NCI-H2196 treated with DMSO at 0.1 percent for 48 hours (cell line): ENCODE results near the gene TMEM98.
"Not testable (repeated sequence)": the region's sequence is repeated elsewhere in the genome, so short reads cannot be mapped to it uniquely, and the experiment has no call there.

Experiments used
- DNase-seq: peaks from one replicate; lab custom pipeline; 2025; ENCODE audit not compliant: unreplicated experiment; lab: John Stamatoyannopoulos, UW

The TMEM98 gene

DNA sequence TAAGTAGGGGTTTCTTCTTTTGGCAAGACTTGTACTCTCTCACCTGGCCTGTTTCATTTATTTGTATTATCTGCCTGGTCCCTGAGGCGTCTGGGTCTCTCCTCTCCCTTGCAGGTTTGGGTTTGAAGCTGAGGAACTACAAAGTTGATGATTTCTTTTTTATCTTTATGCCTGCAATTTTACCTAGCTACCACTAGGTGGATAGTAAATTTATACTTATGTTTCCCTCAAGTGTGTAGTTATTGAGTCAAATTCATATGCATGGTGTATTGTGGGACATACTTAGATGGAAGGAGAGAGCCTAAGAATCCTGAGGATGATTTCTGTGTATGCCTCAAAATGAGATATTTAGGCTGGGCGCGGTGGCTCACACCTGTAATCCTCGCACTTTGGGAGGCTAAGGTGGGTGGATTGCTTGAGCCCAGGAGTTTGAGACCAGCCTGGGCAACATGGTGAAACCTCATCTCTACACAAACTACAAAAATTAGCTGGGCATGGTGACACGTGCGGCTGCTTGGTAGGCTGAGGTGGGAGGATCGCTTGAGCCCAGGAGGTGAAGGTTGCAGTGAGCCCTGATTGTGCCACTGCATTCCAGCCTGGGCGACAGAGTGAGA, 13.6 kb downstream of the TMEM98 start:
- DNase-seq: no peak

DNA sequence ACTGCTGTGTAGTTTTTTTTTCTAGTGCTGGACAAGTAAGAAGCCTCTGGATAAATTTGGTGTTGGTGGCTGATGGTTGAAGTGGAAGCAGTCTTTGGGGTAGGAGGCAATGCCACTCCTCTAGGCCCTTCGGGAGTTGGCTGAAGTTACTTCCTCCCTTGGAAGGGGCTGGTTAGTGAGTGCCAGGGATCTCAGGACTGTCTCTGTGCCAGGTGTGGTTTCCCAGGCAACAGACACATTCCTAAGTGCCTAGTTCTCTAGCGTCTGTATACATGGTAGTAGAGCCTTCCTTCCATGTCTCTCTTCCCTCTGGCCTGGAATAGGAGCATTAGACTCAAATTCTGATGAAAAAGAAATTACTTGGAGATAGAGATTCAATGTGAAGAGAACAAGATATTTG, 15.3 kb downstream of the TMEM98 start:
- DNase-seq: no peak

DNA sequence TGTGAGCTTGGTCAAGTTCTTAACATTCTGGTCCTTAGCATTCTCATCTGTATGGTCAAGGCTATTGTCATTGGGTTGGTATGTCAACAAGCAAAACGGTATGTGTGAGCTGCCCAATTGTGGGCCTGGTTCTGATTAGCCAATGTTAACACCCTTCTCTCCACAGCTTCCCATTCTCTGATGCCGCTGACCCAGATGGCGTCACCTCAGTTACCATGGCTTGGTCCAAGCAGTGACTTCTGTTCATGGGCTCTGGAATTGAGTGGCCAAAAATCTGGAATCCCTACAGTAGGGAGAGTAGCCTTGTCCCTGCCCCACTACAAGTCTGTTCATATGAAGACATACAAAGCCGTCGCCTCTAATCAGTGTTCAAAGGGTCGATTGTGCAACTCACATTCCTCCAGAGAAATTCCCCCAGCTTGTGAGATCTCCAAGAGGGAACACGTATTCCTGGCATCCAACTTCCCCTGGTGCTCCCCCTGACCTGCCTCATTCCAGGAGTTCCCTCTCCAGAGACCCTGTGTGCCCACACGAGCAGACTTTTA, 15.8 kb downstream of the TMEM98 start:
- DNase-seq: no peak

GRCh38 chr17:32944248-32945020, 16.5 kb downstream of the TMEM98 start:
- DNase-seq: no peak

DNA sequence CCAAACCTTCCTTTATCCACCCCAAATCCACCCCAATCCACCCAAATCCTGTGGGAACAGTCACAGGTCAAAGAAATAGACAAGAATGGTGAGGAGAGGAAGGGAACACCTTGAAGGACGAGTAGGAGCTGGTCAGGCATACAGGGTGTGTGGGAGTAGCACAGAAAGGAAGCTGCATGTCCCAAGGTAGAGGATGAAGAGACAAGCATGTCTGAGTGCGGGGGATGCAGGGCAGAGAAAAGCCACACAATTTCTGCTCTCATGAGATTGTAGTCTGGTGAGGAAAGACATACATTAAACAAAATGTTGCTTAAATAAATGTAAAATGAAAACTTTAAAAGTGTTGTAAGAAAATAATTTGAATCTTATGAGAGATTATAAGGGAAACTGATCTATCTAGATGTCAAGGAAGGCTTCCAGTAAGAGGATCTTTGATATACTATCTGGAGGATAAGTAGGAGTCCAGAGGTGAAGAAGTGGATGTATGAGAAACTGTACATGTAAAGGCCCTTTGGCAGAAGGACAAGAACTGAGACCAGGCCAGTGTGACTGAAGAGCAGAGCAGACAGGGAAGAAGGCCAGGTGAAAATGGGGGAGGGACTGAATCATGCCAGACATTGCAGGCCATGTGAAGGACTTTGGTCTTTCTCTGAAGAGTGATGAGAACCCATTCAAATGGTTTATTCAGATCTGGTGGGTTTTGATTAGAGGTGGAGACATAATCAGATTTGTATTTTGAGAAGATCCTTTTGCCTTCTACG, 18.6 kb downstream of the TMEM98 start:
- DNase-seq: no peak

- DNase-seq: no peak
Measured at GRCh38 chr17:32947736-32948135, 19.8 kb downstream of the TMEM98 start.

- DNase-seq: no peak
Measured at GRCh38 chr17:32949181-32949580, 21.2 kb downstream of the TMEM98 start.

GRCh38 chr17:32952491-32952890, 24.5 kb downstream of the TMEM98 start:
- DNase-seq: not testable (repeated sequence)

DNA sequence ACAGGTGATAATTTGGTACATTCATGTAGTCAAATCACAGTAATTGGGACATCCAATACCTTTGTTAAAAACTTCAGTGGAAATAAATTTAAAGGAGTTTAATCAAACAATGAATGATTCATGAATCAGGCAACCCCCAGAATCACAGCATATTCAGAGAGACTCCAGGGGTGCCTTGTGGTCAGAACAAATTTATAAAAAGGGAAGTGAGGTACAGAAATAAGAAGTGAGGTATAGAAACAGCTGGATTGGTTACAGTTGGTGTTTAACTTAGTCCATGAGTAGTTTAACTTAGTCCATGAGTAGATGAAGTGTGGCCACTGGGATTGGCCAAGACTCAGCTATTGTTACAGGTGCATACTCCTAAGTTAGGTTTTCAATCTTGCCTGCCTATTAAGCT, 25.1 kb downstream of the TMEM98 start:
- no peak for DNase-seq

GRCh38 chr17:32953857-32954256, 25.9 kb downstream of the TMEM98 start:
- no peak for DNase-seq

DNA sequence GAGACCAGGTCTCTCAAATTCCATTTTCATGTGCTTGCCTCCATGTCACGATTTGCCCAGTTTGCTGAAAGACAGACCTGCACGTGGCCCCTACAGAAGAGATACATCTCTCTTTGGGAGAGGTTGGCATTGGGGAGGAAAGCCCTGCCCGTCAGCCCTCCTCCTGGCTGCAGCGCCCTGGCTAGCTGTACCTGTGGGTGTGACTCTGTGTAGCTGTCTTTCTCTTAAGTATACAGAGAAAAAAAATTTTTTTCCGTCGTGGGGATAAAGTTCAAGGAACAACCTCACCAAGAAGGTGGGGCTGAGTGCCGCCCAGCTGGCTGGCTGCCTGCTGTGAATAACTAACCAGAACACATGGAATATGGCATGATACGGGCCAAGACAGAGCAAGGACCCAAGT, 26.5 kb downstream of the TMEM98 start:
- no peak for DNase-seq

GRCh38 chr17:32955155-32955554, 27.2 kb downstream of the TMEM98 start:
- no peak for DNase-seq

DNA sequence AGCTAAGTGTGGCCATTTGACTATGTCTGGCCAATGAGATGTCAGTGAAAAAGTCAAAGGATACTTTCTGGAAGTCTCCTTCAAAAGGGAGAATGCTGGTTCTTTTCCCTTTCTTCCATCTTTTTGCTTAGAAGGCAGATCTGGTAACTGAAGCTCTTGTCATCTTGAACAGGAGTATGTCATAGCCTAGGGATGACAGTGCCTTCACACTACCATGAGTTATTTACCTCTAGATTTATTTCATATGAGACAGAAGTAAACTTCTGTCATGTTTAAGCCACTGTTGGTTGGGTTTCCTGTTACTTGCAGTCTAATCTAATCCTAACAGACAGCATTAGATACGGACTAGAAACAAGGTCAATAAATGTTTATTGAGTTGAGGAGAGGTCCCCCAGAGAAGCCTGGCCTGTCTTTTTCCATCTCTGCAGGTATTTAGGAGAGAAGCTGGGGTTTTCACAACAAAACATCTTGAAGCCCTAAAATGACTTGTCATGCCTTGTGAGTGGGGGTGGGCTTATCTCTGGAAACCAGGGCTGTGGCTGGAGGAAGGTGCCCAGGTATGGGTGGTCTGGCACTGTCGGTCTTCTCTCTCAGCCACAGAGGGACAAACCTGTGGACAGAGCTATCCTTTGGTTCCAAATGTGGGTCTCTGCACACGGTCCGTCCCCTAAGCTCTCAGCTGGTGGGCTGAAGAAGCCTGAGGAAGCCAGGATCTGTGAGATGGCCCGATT, 28.5 kb downstream of the TMEM98 start:
- DNase-seq: no peak

DNA sequence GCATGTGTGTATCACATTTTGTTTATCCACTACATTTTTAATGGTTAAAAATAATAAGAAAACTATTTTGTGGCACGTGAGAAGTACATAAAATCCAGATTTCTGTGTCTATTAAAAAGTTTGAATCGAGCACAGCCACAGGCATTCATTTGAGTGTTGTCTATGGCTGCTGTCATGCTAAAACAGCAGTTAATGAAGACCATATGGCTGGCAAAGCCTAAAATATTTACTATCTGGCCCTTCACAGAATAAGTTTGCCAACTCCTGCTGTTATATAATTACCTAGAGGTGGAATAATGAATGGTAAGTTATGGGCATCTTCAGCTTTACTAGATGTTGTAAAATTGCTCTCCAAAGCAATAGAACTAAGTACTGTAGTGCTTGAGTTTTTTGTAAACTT, 30.5 kb downstream of the TMEM98 start:
- no peak for DNase-seq

DNA sequence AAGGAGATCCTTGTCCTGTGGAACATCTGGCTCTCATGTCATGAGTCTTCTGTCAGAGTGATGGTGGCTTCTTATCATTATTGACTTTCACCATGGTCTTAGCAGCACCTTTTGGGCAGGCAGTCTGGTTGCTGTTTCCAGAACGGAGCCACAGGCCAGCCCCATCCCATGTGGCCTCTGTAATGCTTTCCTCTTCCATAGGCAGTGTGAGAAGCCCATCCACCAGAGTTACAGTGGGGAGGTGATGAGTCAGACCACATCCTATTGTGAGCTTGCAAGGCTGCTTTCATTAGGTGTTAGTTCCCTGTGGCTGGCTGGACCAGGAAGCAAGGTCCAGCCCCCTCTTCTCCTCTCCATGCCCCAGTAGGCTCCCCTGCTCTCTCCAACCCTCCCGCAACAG, 32.9 kb downstream of the TMEM98 start:
- DNase-seq: no peak

GRCh38 chr17:32962320-32962711, 34.4 kb downstream of the TMEM98 start:
- no peak for DNase-seq

- no peak for DNase-seq
Measured at GRCh38 chr17:32964541-32964940, 36.6 kb downstream of the TMEM98 start.

DNA sequence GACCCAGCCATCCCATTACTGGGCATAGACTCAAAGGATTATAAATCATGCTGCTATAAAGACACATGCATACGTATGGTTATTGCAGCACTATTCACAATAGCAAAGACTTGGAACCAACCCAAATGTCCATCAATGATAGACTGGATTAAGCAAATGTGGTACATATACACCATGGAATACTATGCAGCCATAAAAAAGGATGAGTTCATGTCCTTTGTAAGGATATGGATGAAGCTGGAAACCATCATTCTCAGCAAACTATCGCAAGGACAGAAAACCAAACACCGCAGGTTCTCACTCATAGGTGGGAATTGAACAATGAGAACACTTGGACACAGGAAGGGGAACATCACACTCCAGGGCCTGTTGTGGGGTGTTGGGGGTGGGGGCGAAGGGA, 41.3 kb downstream of the TMEM98 start:
- not testable (repeated sequence) for DNase-seq

DNA sequence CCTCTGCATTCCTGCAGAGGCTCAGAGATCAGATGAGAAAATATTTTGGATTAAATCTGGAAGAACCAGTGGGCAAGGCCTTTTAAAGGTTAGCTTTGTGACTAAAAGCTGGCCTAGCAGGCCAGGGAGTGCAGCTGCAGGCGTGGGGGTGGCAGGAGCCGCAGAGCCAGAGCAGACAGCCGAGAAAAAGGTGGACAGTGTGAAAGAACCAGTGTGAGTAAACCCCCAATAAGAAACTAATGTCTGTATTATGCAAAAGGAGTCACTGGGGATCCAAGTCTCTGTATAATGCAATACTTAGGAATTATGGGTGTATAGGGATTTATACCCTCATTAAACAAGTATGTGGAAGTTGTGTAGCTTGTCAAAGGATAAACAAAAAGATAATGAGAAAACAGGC, 42.3 kb downstream of the TMEM98 start:
- no peak for DNase-seq

GRCh38 chr17:32971171-32971570, 43.2 kb downstream of the TMEM98 start:
- no peak for DNase-seq

DNA sequence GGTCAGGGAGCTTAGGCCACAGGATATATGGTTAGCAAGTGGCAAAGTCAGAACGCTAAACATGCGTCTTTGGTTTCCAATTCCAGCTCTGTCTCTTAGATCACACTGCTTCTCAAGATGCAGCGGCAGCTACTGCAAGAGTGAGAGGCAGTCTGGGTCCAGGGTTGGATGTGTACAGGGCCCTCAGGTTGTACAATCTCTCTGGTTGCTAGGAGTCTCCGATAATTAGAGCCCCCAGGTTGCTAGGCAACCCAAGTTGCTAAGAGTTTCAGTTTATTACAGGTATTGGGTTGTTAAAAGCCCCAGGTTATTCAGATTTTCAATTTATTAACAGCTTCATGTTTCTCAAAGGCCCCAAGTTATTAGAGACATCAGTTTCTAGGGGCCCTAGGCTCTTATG, 48.2 kb downstream of the TMEM98 start:
- DNase-seq: no peak
